HEK293 (cell line): ENCODE data around the gene CRISP2.

Experiments
- CTCF ChIA-PET: fragments of 350-600 bp; formaldehyde crosslinking; extraction: SDS; loops from one replicate; lab custom pipeline; 2021; ENCODE audit warnings: antibody characterized with exemption; lab: Yijun Ruan, JAX
- POLR2A ChIA-PET: fragments of 300-600 bp; formaldehyde crosslinking; extraction: SDS; loops from one replicate; lab custom pipeline; 2020; ENCODE audit warnings: antibody characterized with exemption, inconsistent platforms; lab: Yijun Ruan, JAX
- H3K27ac ChIP-seq: fragments of 200-500 bp; sonication (Bioruptor generic); 2 replicates; pipeline ENCODE4 v1.5.1; 2014; ENCODE audit warnings: low read depth, low read length, control low read depth, inconsistent platforms; ENCODE audit errors: extremely low read depth
- H3K36me3 ChIP-seq, 2 experiments: fragments of 200-500 bp in 1 of 2; sonication (Bioruptor generic) in 1 of 2; 1 replicate in 1 of 2; 2 replicates in 1 of 2; pipeline ENCODE4 v1.5.1; 2014 to 2017; ENCODE audit warnings: inconsistent platforms in 2 of 2, low read length in 2 of 2; ENCODE audit not compliant: control insufficient read depth in 2 of 2, insufficient read depth in 1 of 2
- H3K4me1 ChIP-seq: fragments of 200-500 bp; sonication (Bioruptor generic); 2 replicates; pipeline ENCODE4 v1.5.1; 2014; ENCODE audit warnings: mild to moderate bottlenecking, low read length, inconsistent platforms; ENCODE audit not compliant: control insufficient read depth, insufficient read depth
- H3K4me3 ChIP-seq: 2 replicates; pipeline ENCODE4 v1.5.1; 2011; ENCODE audit warnings: low read depth, mild to moderate bottlenecking, control low read depth, low read length, moderate library complexity
- H3K9me3 ChIP-seq: fragments of 200-500 bp; sonication (Bioruptor generic); 2 replicates; pipeline ENCODE4 v1.5.1; 2014; ENCODE audit warnings: low read depth, low read length, inconsistent platforms; ENCODE audit not compliant: control insufficient read depth, insufficient read depth
- EGR2 ChIP-seq: fragments of 450-650 bp; formaldehyde crosslinking; IDR thresholded peaks from 2 replicates; pipeline ENCODE4 v1.5.1; 2016; ENCODE audit warnings: low read depth, missing biosample characterization, missing genetic modification characterization
- FEZF1 ChIP-seq: fragments of 450-650 bp; formaldehyde crosslinking; IDR thresholded peaks from 2 replicates; pipeline ENCODE4 v1.5.1; 2016; ENCODE audit warnings: missing biosample characterization, missing genetic modification characterization
- KLF16 ChIP-seq: fragments of 450-650 bp; formaldehyde crosslinking; IDR thresholded peaks from 2 replicates; pipeline ENCODE4 v1.5.1; 2017; ENCODE audit warnings: missing biosample characterization, missing genetic modification characterization
- MEIS1 ChIP-seq: sonication (generic); formaldehyde crosslinking; IDR thresholded peaks from 2 replicates; pipeline ENCODE4 v1.8.1; 2022; ENCODE audit warnings: missing genetic modification reagents, mild to moderate bottlenecking, borderline replicate concordance
- ZBTB8A ChIP-seq: fragments of 450-650 bp; formaldehyde crosslinking; IDR thresholded peaks from 2 replicates; pipeline ENCODE4 v1.5.1; 2016; ENCODE audit warnings: missing biosample characterization, missing genetic modification characterization
- ZFP37 ChIP-seq: fragments of 450-650 bp; formaldehyde crosslinking; IDR thresholded peaks from 2 replicates; pipeline ENCODE4 v1.5.1; 2016; ENCODE audit warnings: missing biosample characterization, missing genetic modification characterization
- ZNF112 ChIP-seq: fragments of 450-650 bp; formaldehyde crosslinking; IDR thresholded peaks from 2 replicates; pipeline ENCODE4 v1.5.0; 2017; ENCODE audit warnings: missing biosample characterization, missing genetic modification characterization
- ZNF169 ChIP-seq: fragments of 450-650 bp; formaldehyde crosslinking; IDR thresholded peaks from 2 replicates; pipeline ENCODE4 v1.5.1; 2016; ENCODE audit warnings: missing biosample characterization, missing genetic modification characterization
- ZNF175 ChIP-seq: fragments of 450-650 bp; formaldehyde crosslinking; IDR thresholded peaks from 2 replicates; pipeline ENCODE4 v1.5.1; 2016; ENCODE audit warnings: missing biosample characterization, missing genetic modification characterization
- ZNF184 ChIP-seq: fragments of 450-650 bp; IDR thresholded peaks from 2 replicates; pipeline ENCODE4 v1.5.1; 2018; ENCODE audit warnings: missing biosample characterization, mild to moderate bottlenecking, missing genetic modification characterization
- ZNF341 ChIP-seq: fragments of 450-650 bp; formaldehyde crosslinking; IDR thresholded peaks from 2 replicates; pipeline ENCODE4; 2016; ENCODE audit warnings: low read depth, missing biosample characterization, missing genetic modification characterization
- ZNF354C ChIP-seq: fragments of 450-650 bp; formaldehyde crosslinking; IDR thresholded peaks from 2 replicates; pipeline ENCODE4 v1.5.1; 2016; ENCODE audit warnings: missing biosample characterization, missing genetic modification characterization, low read depth, borderline replicate concordance
- ZNF37A ChIP-seq: fragments of 450-650 bp; IDR thresholded peaks from 2 replicates; pipeline ENCODE4 v1.5.1; 2018; ENCODE audit warnings: missing biosample characterization, missing genetic modification characterization
- ZNF610 ChIP-seq: fragments of 450-650 bp; formaldehyde crosslinking; IDR thresholded peaks from 2 replicates; pipeline ENCODE4 v1.5.1; 2016; ENCODE audit warnings: missing biosample characterization, missing genetic modification characterization, borderline replicate concordance
- TF ChIP-seq, protein P1 (sequence below): fragments of 450-650 bp; IDR thresholded peaks from 2 replicates; pipeline ENCODE4 v1.5.1; 2018; ENCODE audit warnings: missing biosample characterization, mild to moderate bottlenecking, missing genetic modification characterization
- TF ChIP-seq, protein P2 (sequence below): fragments of 450-650 bp; formaldehyde crosslinking; IDR thresholded peaks from 2 replicates; pipeline ENCODE4 v1.5.1; 2017; ENCODE audit warnings: missing biosample characterization, missing genetic modification characterization
- TF ChIP-seq, protein P3 (sequence below): fragments of 450-650 bp; formaldehyde crosslinking; optimal IDR thresholded peaks from 2 replicates; pipeline ENCODE3; 2016; ENCODE audit warnings: missing biosample characterization, mild to moderate bottlenecking, missing genetic modification characterization
- TF ChIP-seq, protein P4 (sequence below): fragments of 450-650 bp; formaldehyde crosslinking; IDR thresholded peaks from 2 replicates; pipeline ENCODE4 v1.5.1; 2016; ENCODE audit warnings: missing biosample characterization, missing genetic modification characterization
- TF ChIP-seq, protein P5 (sequence below): fragments of 450-650 bp; formaldehyde crosslinking; IDR thresholded peaks from 2 replicates; pipeline ENCODE4 v1.5.1; 2017; ENCODE audit warnings: missing biosample characterization, missing genetic modification characterization
- TF ChIP-seq, protein P6 (sequence below): fragments of 450-650 bp; formaldehyde crosslinking; IDR thresholded peaks from 2 replicates; pipeline ENCODE4 v1.5.1; 2016; ENCODE audit warnings: missing biosample characterization, missing genetic modification characterization

Gene CRISP2

DNA sequence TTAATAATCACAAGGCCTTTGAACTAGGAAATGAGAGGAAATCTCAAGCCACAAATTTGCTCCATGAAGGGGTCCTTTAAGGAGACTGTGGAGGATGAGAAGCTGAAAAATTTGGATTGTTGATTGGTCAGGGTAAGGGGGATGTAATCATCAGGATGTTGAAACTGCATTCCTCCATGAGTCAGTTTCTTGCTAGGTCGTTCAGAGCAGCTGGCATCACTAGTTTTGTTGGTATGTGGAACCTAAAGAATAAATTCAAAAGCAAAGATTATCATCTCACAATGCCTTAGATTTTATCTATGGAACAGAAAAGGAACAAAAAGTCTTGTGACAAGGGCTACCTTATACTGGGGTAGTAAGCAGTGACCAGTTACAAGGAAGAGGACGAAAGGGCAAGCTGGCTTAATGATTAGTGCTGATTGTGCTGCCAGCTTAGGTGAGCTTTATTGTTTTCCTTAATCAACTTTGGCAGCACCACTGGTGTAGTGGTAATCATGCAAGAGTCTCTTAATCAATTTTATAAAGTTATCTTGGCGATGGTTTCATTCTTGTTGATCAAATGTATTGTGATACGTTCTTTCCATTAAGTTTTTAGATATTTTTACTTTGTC, 36.6 kb downstream of the CRISP2 start:
- Histone ChIP-seq H3K4me3 (no peak overlapping the region), H3K9me3 (no peaks in the 10 kb centered on the region), H3K36me3 (no peaks in the 10 kb centered on the region), H3K4me1 (no peaks in the 10 kb centered on the region), H3K27ac (no peak overlapping the region)
- CTCF ChIA-PET: interaction anchor here (0.7 to 0.9 kb wide), 2 partner anchors 112 to 145 kb away, joined by 3 read pairs; no protein-coding TSS in a partner anchor
- POLR2A ChIA-PET: no interaction called here
- no peak for TF ChIP-seq ZNF341 (tag by site-specific recombination)
- TF ChIP-seq ZNF37A (tag by site-specific recombination): no peak
- no peak for TF ChIP-seq ZNF354C (tag by site-specific recombination)
- TF ChIP-seq EGR2 (tag by site-specific recombination): no peak
- TF ChIP-seq ZNF112 (tag by site-specific recombination): no peak
- no peak for TF ChIP-seq ZBTB8A (tag by site-specific recombination)

DNA sequence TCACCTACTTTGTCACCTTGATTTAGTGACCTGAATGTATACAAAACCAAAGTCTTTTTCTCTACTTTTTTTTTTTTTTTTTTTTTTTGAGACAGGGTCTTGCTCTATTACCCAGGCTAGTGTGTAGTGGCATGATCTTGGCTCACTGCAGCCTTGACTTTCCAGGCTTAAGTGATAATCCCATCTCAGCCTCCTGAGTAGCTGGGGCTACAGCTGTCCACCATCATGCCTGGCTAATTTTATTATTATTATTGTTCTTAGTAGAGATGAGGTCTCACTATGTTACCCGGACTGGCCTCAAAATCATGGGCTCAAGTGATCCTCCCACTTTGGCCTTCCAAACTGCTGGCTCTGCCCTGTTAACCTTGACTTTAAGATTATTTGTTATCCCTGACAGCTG, 37.5 kb downstream of the CRISP2 start:
- CTCF ChIA-PET: interaction anchor here (0.7 kb wide), 1 partner anchor 111 kb away, joined by 3 read pairs; no protein-coding TSS in a partner anchor
- Histone ChIP-seq H3K36me3 (no peaks in the 10 kb centered on the region), H3K4me3 (no peak overlapping the region), H3K9me3 (no peaks in the 10 kb centered on the region), H3K27ac (no peak overlapping the region), H3K4me1 (no peaks in the 10 kb centered on the region)
- POLR2A ChIA-PET: no interaction called here
- TF ChIP-seq ZNF184 (tag by site-specific recombination): no peak
- TF ChIP-seq, protein P1, sequence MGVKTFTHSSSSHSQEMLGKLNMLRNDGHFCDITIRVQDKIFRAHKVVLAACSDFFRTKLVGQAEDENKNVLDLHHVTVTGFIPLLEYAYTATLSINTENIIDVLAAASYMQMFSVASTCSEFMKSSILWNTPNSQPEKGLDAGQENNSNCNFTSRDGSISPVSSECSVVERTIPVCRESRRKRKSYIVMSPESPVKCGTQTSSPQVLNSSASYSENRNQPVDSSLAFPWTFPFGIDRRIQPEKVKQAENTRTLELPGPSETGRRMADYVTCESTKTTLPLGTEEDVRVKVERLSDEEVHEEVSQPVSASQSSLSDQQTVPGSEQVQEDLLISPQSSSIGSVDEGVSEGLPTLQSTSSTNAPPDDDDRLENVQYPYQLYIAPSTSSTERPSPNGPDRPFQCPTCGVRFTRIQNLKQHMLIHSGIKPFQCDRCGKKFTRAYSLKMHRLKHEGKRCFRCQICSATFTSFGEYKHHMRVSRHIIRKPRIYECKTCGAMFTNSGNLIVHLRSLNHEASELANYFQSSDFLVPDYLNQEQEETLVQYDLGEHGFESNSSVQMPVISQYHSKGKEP (tag by site-specific recombination): no peak
- TF ChIP-seq FEZF1 (tag by site-specific recombination): no peak
- TF ChIP-seq, protein P2, sequence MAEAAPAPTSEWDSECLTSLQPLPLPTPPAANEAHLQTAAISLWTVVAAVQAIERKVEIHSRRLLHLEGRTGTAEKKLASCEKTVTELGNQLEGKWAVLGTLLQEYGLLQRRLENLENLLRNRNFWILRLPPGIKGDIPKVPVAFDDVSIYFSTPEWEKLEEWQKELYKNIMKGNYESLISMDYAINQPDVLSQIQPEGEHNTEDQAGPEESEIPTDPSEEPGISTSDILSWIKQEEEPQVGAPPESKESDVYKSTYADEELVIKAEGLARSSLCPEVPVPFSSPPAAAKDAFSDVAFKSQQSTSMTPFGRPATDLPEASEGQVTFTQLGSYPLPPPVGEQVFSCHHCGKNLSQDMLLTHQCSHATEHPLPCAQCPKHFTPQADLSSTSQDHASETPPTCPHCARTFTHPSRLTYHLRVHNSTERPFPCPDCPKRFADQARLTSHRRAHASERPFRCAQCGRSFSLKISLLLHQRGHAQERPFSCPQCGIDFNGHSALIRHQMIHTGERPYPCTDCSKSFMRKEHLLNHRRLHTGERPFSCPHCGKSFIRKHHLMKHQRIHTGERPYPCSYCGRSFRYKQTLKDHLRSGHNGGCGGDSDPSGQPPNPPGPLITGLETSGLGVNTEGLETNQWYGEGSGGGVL: no peak
- TF ChIP-seq, protein P3, sequence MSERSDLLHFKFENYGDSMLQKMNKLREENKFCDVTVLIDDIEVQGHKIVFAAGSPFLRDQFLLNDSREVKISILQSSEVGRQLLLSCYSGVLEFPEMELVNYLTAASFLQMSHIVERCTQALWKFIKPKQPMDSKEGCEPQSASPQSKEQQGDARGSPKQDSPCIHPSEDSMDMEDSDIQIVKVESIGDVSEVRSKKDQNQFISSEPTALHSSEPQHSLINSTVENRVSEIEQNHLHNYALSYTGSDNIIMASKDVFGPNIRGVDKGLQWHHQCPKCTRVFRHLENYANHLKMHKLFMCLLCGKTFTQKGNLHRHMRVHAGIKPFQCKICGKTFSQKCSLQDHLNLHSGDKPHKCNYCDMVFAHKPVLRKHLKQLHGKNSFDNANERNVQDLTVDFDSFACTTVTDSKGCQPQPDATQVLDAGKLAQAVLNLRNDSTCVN (tag by site-specific recombination): no peak
- no peak for TF ChIP-seq KLF16
- TF ChIP-seq ZNF610 (tag by site-specific recombination): no peak
- TF ChIP-seq, protein P4, sequence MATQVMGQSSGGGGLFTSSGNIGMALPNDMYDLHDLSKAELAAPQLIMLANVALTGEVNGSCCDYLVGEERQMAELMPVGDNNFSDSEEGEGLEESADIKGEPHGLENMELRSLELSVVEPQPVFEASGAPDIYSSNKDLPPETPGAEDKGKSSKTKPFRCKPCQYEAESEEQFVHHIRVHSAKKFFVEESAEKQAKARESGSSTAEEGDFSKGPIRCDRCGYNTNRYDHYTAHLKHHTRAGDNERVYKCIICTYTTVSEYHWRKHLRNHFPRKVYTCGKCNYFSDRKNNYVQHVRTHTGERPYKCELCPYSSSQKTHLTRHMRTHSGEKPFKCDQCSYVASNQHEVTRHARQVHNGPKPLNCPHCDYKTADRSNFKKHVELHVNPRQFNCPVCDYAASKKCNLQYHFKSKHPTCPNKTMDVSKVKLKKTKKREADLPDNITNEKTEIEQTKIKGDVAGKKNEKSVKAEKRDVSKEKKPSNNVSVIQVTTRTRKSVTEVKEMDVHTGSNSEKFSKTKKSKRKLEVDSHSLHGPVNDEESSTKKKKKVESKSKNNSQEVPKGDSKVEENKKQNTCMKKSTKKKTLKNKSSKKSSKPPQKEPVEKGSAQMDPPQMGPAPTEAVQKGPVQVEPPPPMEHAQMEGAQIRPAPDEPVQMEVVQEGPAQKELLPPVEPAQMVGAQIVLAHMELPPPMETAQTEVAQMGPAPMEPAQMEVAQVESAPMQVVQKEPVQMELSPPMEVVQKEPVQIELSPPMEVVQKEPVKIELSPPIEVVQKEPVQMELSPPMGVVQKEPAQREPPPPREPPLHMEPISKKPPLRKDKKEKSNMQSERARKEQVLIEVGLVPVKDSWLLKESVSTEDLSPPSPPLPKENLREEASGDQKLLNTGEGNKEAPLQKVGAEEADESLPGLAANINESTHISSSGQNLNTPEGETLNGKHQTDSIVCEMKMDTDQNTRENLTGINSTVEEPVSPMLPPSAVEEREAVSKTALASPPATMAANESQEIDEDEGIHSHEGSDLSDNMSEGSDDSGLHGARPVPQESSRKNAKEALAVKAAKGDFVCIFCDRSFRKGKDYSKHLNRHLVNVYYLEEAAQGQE (tag by site-specific recombination): no peak
- no peak for TF ChIP-seq MEIS1
- TF ChIP-seq ZNF169 (tag by site-specific recombination): no peak
- no peak for TF ChIP-seq ZNF175 (tag by site-specific recombination)
- no peak for TF ChIP-seq ZFP37
- TF ChIP-seq, protein P5, sequence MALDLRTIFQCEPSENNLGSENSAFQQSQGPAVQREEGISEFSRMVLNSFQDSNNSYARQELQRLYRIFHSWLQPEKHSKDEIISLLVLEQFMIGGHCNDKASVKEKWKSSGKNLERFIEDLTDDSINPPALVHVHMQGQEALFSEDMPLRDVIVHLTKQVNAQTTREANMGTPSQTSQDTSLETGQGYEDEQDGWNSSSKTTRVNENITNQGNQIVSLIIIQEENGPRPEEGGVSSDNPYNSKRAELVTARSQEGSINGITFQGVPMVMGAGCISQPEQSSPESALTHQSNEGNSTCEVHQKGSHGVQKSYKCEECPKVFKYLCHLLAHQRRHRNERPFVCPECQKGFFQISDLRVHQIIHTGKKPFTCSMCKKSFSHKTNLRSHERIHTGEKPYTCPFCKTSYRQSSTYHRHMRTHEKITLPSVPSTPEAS: no peak
- TF ChIP-seq, protein P6, sequence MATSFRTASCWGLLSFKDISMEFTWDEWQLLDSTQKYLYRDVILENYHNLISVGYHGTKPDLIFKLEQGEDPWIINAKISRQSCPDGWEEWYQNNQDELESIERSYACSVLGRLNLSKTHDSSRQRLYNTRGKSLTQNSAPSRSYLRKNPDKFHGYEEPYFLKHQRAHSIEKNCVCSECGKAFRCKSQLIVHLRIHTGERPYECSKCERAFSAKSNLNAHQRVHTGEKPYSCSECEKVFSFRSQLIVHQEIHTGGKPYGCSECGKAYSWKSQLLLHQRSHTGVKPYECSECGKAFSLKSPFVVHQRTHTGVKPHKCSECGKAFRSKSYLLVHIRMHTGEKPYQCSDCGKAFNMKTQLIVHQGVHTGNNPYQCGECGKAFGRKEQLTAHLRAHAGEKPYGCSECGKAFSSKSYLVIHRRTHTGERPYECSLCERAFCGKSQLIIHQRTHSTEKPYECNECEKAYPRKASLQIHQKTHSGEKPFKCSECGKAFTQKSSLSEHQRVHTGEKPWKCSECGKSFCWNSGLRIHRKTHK: no peak
